HepG2 (cell line): ENCODE measurements around the gene RABGAP1L. TPM values are rescaled to one million over a fixed set of nuclear protein-coding genes. Genes with fewer than 3 reads are reported as not detected.
A peak's percentile ranks its signal among the peaks of the same experiment; 100 is the strongest.

Experiments used
- CSRNP2 ChIP-seq: sonication (generic); formaldehyde crosslinking; conservative IDR thresholded peaks from 2 replicates; pipeline ENCODE4 v1.8.0; 2022; ENCODE audit warnings: low read depth, missing genetic modification reagents
- FOXK1 ChIP-seq: sonication (generic); formaldehyde crosslinking; IDR thresholded peaks from 2 replicates; pipeline ENCODE4 v1.4.0; 2020; ENCODE audit warnings: low read depth, missing genetic modification reagents, borderline replicate concordance
- MIER2 ChIP-seq: IDR thresholded peaks from 2 replicates; pipeline ENCODE4 v1.6.1; 2016; ENCODE audit warnings: missing biosample characterization, missing genetic modification reagents
- MZF1 ChIP-seq: sonication (generic); formaldehyde crosslinking; IDR thresholded peaks from 2 replicates; pipeline ENCODE4 v1.8.1; 2023; ENCODE audit warnings: mild to moderate bottlenecking, missing genetic modification reagents, borderline replicate concordance
- NFKBIZ ChIP-seq: IDR thresholded peaks from 2 replicates; pipeline ENCODE4 v1.6.1; 2018; ENCODE audit warnings: missing genetic modification reagents, missing compliant biosample characterization
- RORA ChIP-seq: sonication (generic); formaldehyde crosslinking; IDR thresholded peaks from 2 replicates; pipeline ENCODE4 v1.5.0; 2020; ENCODE audit warnings: mild to moderate bottlenecking, missing genetic modification reagents, moderate library complexity
- RXRA ChIP-seq: sonication (generic); formaldehyde crosslinking; IDR thresholded peaks from 2 replicates; pipeline ENCODE4 v1.5.1; 2020; ENCODE audit warnings: missing genetic modification reagents
- SMYD3 ChIP-seq: sonication (generic); formaldehyde crosslinking; IDR thresholded peaks from 2 replicates; pipeline ENCODE4 v1.8.1; 2023; ENCODE audit warnings: mild to moderate bottlenecking, missing genetic modification reagents
- SNAPC5 ChIP-seq: sonication (generic); formaldehyde crosslinking; IDR thresholded peaks from 2 replicates; pipeline ENCODE4 v1.8.1; 2023; ENCODE audit warnings: mild to moderate bottlenecking, missing genetic modification reagents, borderline replicate concordance
- THAP8 ChIP-seq: sonication (generic); formaldehyde crosslinking; IDR thresholded peaks from 2 replicates; pipeline ENCODE4 v1.5.1; 2020; ENCODE audit warnings: missing genetic modification reagents, mild to moderate bottlenecking, borderline replicate concordance
- ZBTB1 ChIP-seq: sonication (generic); formaldehyde crosslinking; IDR thresholded peaks from 2 replicates; pipeline ENCODE4 v1.4.0; 2020; ENCODE audit warnings: missing genetic modification reagents, borderline replicate concordance
- ZBTB49 ChIP-seq: sonication (generic); formaldehyde crosslinking; IDR thresholded peaks from 2 replicates; pipeline ENCODE4 v1.4.0; 2020; ENCODE audit warnings: missing genetic modification reagents, borderline replicate concordance
- ZNF136 ChIP-seq: sonication (generic); formaldehyde crosslinking; IDR thresholded peaks from 2 replicates; pipeline ENCODE4 v1.8.1; 2022; ENCODE audit warnings: low read depth, mild to moderate bottlenecking, moderate library complexity, missing genetic modification reagents
- ZNF260 ChIP-seq: sonication (generic); formaldehyde crosslinking; IDR thresholded peaks from 2 replicates; pipeline ENCODE4 v1.4.0; 2020; ENCODE audit warnings: missing genetic modification reagents, low read depth, mild to moderate bottlenecking, borderline replicate concordance
- ZNF281 ChIP-seq: sonication (generic); formaldehyde crosslinking; IDR thresholded peaks from 2 replicates; pipeline ENCODE4 v1.4.0; 2020; ENCODE audit warnings: missing genetic modification reagents, borderline replicate concordance
- ZNF362 ChIP-seq: sonication (generic); formaldehyde crosslinking; IDR thresholded peaks from 2 replicates; pipeline ENCODE4 v1.4.0; 2020; ENCODE audit warnings: missing genetic modification reagents, mild to moderate bottlenecking, borderline replicate concordance
- ZNF441 ChIP-seq: sonication (generic); formaldehyde crosslinking; IDR thresholded peaks from 2 replicates; pipeline ENCODE4 v1.7.0; 2021; ENCODE audit warnings: missing genetic modification reagents, borderline replicate concordance
- ZNF446 ChIP-seq: sonication (generic); formaldehyde crosslinking; IDR thresholded peaks from 2 replicates; pipeline ENCODE4 v1.5.0; 2020; ENCODE audit warnings: mild to moderate bottlenecking, missing genetic modification reagents
- ZNF660 ChIP-seq: sonication (generic); formaldehyde crosslinking; IDR thresholded peaks from 2 replicates; pipeline ENCODE4 v1.5.1; 2020; ENCODE audit warnings: mild to moderate bottlenecking, low read depth, missing genetic modification reagents, borderline replicate concordance
- polyA plus RNA-seq, 8 experiments: library from polyadenylated mRNA; depleted of rRNA in 3 of 8; stranded (reverse) in 7 of 8; unstranded in 1 of 8; fragments of >200 nt; fragmentation: Illumina TruSeq in 4 of 8; extraction: Trizol in 4 of 8; gene quantifications; 2 replicates each; pipeline versions ENCODE4 v1.2.1 to v1.2.3, GENCODE V29; 2011 to 2016; ENCODE audit warnings: low read depth in 4 of 8, missing spikeins in 1 of 8, mixed read lengths in 1 of 8; ENCODE audit not compliant: insufficient read depth in 1 of 8
- total RNA-seq, 5 experiments: library from RNA; depleted of rRNA; stranded (reverse); fragments of >200 nt; fragmentation: Illumina TruSeq; extraction: Trizol; gene quantifications; 2 replicates each; pipeline ENCODE4 v1.2.3, GENCODE V29; 2016; ENCODE audit warnings: low read depth in 1 of 5

RABGAP1L gene
- total and polyA plus RNA-seq, 2 of the 13 experiments (the other 11 are each of a cell fraction or from before 2014, with no cell fraction given): 7.9 to 22.6 TPM

GRCh38 chr1:174159252-174160108, at the start of gene RABGAP1L (continued):
- TF ChIP-seq CSRNP2 (no peak), ZBTB49 (no peak), ZNF660 (CRISPR knock-in tag) (no peak), MZF1 (CRISPR knock-in tag) (no peak), THAP8 (CRISPR knock-in tag) (no peak), RXRA (CRISPR knock-in tag) (peak; percentile 11; the same call in 1 of the 2 replicates), ZBTB1 (CRISPR knock-in tag) (no peak), ZNF136 (no peak), ZNF446 (CRISPR knock-in tag) (no peak), SNAPC5 (CRISPR knock-in tag) (no peak), FOXK1 (CRISPR knock-in tag) (no peak), NFKBIZ (no peak), SMYD3 (CRISPR knock-in tag) (no peak), ZNF441 (0 out of 2 replicates have a peak, but pooled peaks have one; percentile 16), ZNF260 (CRISPR knock-in tag) (no peak), ZNF281 (CRISPR knock-in tag) (no peak), MIER2 (CRISPR knock-in tag) (no peak), ZNF362 (CRISPR knock-in tag) (no peak), RORA (CRISPR knock-in tag) (no peak)
